ENCODE data around the gene SNX20. TPM values are rescaled to one million over a fixed set of nuclear protein-coding genes. Genes with fewer than 3 reads are reported as not detected.

SNX20 gene
- total and polyA plus RNA-seq, 10 of the 15 experiments (the other 5 are each of a cell fraction or from before 2014, with no cell fraction given) = 4.6 to 30.8 (median 21.9) TPM

GRCh38 chr16:50684823-50685461, 3.8 kb upstream of the SNX20 start (continued):
- TF ChIP-seq RB1 (IDR thresholded peaks at IDR 0.05; ENCODE audit: borderline replicate concordance) (no peak), MAX (IDR thresholded peaks at IDR 0.05; ENCODE audit: low read depth, low read length) (no peak), RAD51 (IDR thresholded peaks at IDR 0.05) (no peak), DPF2 (IDR thresholded peaks at IDR 0.05) (peak; percentile 60; the same call in 1 of the 2 replicates), SREBF2 (IDR thresholded peaks at IDR 0.05; ENCODE audit: low read length) (no peak), CBFB (IDR thresholded peaks at IDR 0.05; ENCODE audit: low read depth) (no peak), NR2C2 (IDR thresholded peaks at IDR 0.05; ENCODE audit: borderline replicate concordance, control insufficient read depth, insufficient read length, low read depth) (no peak), JUNB (IDR thresholded peaks at IDR 0.05) (peak; percentile 44; the same call in 1 of the 2 replicates), JUND (IDR thresholded peaks at IDR 0.05; ENCODE audit: low read depth, low read length) (no peak), EP300 (IDR thresholded peaks at IDR 0.05; ENCODE audit: borderline replicate concordance in 1 of 2, control insufficient read depth in 1 of 2, low read depth in 2 of 2, low read length in 2 of 2) (peak in 1 of 2 experiments; percentile 10; a peak in 1 of 4 replicates), SREBF1 (IDR thresholded peaks at IDR 0.05; ENCODE audit: low read length) (no peak), MTA2 (IDR thresholded peaks at IDR 0.05; ENCODE audit: low read depth) (peak; percentile 48; the same call in 1 of the 2 replicates), YY1 (IDR thresholded peaks at IDR 0.05; ENCODE audit: low read depth, low read length) (peak; percentile 13; the same call in 1 of the 2 replicates), BRCA1 (IDR thresholded peaks at IDR 0.05; ENCODE audit: low read depth, low read length) (no peak), PAX8 (IDR thresholded peaks at IDR 0.05) (no peak), EGR1 (IDR thresholded peaks at IDR 0.05; ENCODE audit: borderline replicate concordance in 1 of 2, low read depth in 2 of 2, low read length in 2 of 2) (no peak), ATF2 (IDR thresholded peaks at IDR 0.05; ENCODE audit: low read length) (peak; percentile 53; the same call in 1 of the 2 replicates), NBN (IDR thresholded peaks at IDR 0.05) (peak; percentile 65), POU2F2 (IDR thresholded peaks at IDR 0.05; ENCODE audit: borderline replicate concordance, low read depth, low read length) (peak; percentile 49; the same call in 1 of the 3 replicates), NR2F1 (conservative IDR thresholded peaks at IDR 0.05) (no peak), PAX5 (IDR thresholded peaks at IDR 0.05; ENCODE audit: borderline replicate concordance, low read depth, low read length) (no peak), MTA3 (IDR thresholded peaks at IDR 0.05; ENCODE audit: borderline replicate concordance, low read length) (no peak), SP1 (IDR thresholded peaks at IDR 0.05; ENCODE audit: low read depth, low read length) (peak; percentile 11), IRF5 (IDR thresholded peaks at IDR 0.05; ENCODE audit: borderline replicate concordance) (no peak), SMAD5 (IDR thresholded peaks at IDR 0.05; ENCODE audit: low read depth) (no peak), SIX5 (IDR thresholded peaks at IDR 0.05; ENCODE audit: low read depth, low read length, severe bottlenecking) (no peak), HSF1 (IDR thresholded peaks at IDR 0.05; ENCODE audit: low read depth, low read length) (no peak), PML (IDR thresholded peaks at IDR 0.05; ENCODE audit: low read length) (no peak), NFYA (IDR thresholded peaks at IDR 0.05; ENCODE audit: borderline replicate concordance, low read depth, low read length) (no peak), SUPT20H (IDR thresholded peaks at IDR 0.05; ENCODE audit: borderline replicate concordance, control insufficient read depth, low read depth, low read length) (no peak)

Measured in GM12878 (cell line).